GM18505 (cell line): ENCODE results near the gene MTG2.
A peak's percentile ranks its signal among the peaks of the same experiment; 100 is the strongest.

Experiments used
- ATAC-seq: cut with Tn5 transposase; IDR thresholded peaks from one replicate; pipeline ENCODE4 v1.9.1; 2021; ENCODE audit not compliant: unreplicated experiment
- POLR2A ChIP-seq: IDR thresholded peaks from 4 replicates; pipeline ENCODE4 v1.6.1; 2011; ENCODE audit warnings: borderline replicate concordance; ENCODE audit not compliant: insufficient read depth, insufficient read length; ENCODE audit errors: extremely low read depth

MTG2 gene

GRCh38 chr20:62233684-62234083, 50.9 kb downstream of the MTG2 start:
- ATAC-seq = no peak
- no peak for TF ChIP-seq POLR2A

GRCh38 chr20:62234339-62234738, 51.5 kb downstream of the MTG2 start:
- no peak for TF ChIP-seq POLR2A

DNA sequence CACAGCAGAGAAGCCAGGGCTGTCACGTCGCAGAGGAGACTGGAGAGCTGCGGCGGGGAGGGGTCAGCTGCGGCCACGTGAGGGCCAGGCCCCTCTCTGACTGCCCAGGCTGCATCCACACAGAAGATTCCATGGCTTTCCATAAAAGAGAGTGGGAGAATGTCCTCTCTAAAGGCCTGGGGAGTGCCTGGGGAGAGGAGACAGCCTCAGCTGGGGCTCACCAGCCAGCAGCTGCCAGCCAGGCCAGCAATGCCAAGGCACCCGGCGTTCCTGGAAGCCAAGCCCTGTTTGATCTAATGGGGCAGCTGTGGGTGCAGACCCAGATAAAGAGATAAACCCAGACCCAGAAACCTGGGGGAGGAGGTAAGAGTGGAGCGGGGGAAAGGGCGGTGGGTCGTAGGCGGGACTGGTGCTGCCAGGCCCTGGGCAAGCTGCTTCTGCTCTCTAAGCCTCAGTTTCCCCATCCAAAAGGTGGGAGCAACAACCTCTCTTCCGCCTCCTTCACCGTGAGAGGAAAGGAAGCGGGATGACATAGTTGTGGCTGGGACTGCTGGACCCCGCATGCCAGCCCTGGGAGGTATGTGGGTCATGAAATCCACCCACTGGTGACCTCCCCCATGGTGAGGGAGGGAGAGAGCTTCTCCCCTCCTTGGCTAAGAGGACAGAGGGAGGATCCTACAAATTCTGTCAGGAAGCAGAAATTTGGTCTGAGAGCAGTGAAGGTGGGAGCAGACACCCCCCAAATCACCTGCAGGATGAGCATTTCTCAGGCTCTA, 52.4 kb downstream of the MTG2 start:
- TF ChIP-seq POLR2A = no peak
- ATAC-seq = no peak

More at GRCh38 chr20:62234339-62234738, 51.5 kb downstream of the MTG2 start:
- ATAC-seq = no peak

DNA sequence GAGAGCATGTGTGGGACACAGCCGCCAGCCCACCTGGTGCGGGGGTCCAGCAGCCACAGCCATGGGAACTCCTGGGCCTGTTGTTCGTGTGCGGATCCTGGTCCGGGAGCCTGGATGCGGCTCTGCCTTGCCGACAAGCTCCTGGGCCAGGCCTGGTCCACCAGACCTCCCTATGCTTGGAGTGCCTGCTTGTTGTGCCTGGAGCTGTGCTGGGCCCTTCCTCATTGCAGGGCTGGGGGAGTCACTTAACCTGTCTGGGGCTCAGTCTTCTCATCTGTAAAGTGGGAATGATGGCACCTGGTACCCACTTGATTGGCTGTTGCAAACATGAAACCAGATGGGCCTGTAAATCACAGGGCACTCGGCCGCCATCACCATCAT, 52.9 kb downstream of the MTG2 start:
- ATAC-seq = no peak
- no peak for TF ChIP-seq POLR2A

DNA sequence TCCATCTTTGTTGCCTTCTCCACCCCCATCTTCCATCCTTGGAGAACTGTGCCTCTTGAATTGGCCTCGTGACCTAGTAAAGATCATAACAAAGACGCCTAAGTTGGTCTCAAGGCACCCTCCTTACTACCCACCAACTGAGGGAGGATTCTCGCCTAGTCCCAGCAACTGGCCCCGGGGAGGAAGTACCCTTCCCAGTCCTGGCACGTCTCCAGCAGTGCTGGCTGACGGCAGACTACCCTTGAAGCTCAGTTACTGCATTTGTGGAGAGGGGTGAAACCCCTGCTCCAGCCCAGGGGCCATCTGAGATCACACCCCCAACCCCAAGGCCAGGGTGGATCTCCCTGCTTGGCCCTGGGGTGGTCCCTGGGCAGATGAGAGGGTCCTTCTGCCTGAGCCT, 53.4 kb downstream of the MTG2 start:
- ATAC-seq = no peak
- no peak for TF ChIP-seq POLR2A

GRCh38 chr20:62236766-62237513, 54.1 kb downstream of the MTG2 start:
- no peak for ATAC-seq

DNA sequence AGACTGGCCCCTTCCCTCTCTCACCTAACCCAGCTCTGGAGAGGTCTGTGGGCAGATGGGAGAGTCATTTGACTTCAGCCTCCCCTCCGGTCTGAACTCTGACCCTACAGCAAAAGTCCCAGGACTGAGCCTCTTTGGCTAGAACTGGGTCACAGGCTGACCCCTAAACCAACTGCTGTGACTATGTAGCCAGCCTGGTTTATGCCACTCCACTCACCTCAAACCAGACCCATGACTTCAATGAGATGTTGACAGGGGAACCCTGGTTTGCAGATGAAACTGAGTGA, 54.6 kb downstream of the MTG2 start:
- TF ChIP-seq POLR2A = no peak
- ATAC-seq = no peak

More at GRCh38 chr20:62236766-62237513, 54.1 kb downstream of the MTG2 start:
- no peak for TF ChIP-seq POLR2A

GRCh38 chr20:62237801-62238568, 55.2 kb downstream of the MTG2 start, which contains the start of gene OSBPL2:
OSBPL2 (plus strand) TSS chr20:62238521; CDS start chr20:62256185, 17,664 bp downstream.
- peak; percentile 48 for TF ChIP-seq POLR2A
- ATAC-seq = peak; percentile 95

- ATAC-seq = peak; percentile 16
- no peak for TF ChIP-seq POLR2A
These were observed 55.9 kb downstream of the MTG2 start for GRCh38 chr20:62238569-62239277.

- no peak for TF ChIP-seq POLR2A
- no peak for ATAC-seq
These were observed 56.6 kb downstream of the MTG2 start for GRCh38 chr20:62239278-62239879.

DNA sequence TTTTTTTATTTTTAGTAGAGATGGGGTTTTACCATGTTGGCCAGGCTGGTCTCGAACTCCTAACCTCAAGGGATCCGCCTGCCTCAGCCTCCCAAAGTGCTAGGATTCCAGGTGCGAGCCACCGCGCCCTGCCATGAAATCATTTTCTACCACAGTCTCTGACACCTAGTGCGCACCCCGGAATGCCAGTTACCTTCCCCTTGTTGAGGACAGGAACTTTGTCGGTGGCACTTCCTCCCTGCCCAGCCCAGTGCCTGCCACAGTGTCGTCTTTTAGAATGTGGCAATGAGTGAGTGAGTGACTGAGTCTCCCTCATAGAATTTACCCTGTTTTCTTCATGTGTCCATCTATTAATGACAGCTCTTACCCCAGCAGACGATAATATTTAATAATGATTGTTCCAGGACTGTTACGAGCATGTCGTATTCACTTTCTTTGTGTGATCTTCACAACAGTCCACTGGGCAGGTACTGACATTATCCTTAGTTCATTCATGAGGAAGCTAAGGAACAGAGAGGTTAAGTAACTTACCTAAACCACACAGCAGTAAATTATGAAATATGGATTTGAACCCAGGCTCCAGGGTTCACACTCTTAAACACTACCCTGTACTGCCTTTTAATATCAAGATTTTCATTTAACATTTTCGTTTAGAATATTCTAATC, 57.3 kb downstream of the MTG2 start:
- no peak for TF ChIP-seq POLR2A
- no peak for ATAC-seq

DNA sequence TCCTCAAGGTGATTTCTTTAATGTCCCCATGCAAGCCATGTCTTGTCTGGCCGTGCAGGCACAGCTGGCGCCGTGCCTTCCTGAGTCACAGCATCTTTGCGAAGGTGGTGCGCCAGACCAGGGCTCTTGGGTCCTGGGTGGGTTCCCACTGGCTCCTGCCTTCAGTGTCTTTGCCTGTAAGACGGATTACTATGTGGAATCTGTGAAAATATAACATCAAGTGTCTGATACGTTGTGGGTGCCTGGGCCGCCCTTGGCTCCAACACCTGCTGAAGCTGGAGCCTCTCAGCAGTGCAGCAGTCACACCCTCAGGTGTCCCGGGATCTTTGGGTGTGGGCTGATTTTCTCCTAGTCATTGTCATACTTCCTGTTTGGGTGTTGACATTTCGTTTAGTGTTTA, 58.7 kb downstream of the MTG2 start:
- no peak for TF ChIP-seq POLR2A
- no peak for ATAC-seq
